Activated T-cell treated with anti-CD3 and anti-CD28 coated beads, Interleukin-2, amount 50 U/mL, for 4 hours (primary cell): ENCODE data around the gene SORCS2. TPM values are rescaled to one million over a fixed set of nuclear protein-coding genes. Genes with fewer than 3 reads are reported as not detected.

Source experiments
- ATAC-seq, 2 donors: fragments of 200-7000 bp; cut with Tn5 transposase; one replicate each; pipeline ENCODE4 v1.10.0; 2021
- DNase-seq: peaks from one replicate; pipeline ENCODE4 v3.0.0-alpha.2; 2020
- H3K27me3 Mint-ChIP-seq: one replicate; pipeline ENCODE4 v1.8.0; 2021; ENCODE audit warnings: low read depth, mixed read lengths
- H3K36me3 Mint-ChIP-seq: one replicate; pipeline ENCODE4 v1.8.0; 2022; ENCODE audit warnings: mixed read lengths; ENCODE audit not compliant: insufficient read depth
- H3K4me1 Mint-ChIP-seq: one replicate; pipeline ENCODE4 v1.8.0; 2021; ENCODE audit warnings: low read depth, mixed read lengths
- H3K4me3 Mint-ChIP-seq: one replicate; pipeline ENCODE4 v1.8.0; 2021; ENCODE audit warnings: mild to moderate bottlenecking, moderate library complexity, mixed read lengths
- H3K9me3 Mint-ChIP-seq: one replicate; pipeline ENCODE4 v1.8.0; 2021; ENCODE audit warnings: mixed read lengths
- total RNA-seq, 3 donors: library from RNA; stranded (reverse); gene quantifications; one replicate each; pipeline ENCODE4 v1.2.1, GENCODE V29; 2021

SORCS2 gene
- total RNA-seq, 3 donors from 2014 or later = 0.18 to 0.43 TPM; not detected in 1

- Mint-ChIP-seq H3K4me1 (no peaks in the 10 kb centered on the region), H3K9me3 (no peaks in the 10 kb centered on the region), H3K36me3 (no peaks in the 10 kb centered on the region), H3K4me3 (no peak overlapping the region), H3K27me3 (peaks cover 10% of the 10 kb centered on the region)
- no peak for DNase-seq
- no peak for ATAC-seq
Observed at GRCh38 chr4:7659429-7660175, 467.3 kb downstream of the SORCS2 start.

DNA sequence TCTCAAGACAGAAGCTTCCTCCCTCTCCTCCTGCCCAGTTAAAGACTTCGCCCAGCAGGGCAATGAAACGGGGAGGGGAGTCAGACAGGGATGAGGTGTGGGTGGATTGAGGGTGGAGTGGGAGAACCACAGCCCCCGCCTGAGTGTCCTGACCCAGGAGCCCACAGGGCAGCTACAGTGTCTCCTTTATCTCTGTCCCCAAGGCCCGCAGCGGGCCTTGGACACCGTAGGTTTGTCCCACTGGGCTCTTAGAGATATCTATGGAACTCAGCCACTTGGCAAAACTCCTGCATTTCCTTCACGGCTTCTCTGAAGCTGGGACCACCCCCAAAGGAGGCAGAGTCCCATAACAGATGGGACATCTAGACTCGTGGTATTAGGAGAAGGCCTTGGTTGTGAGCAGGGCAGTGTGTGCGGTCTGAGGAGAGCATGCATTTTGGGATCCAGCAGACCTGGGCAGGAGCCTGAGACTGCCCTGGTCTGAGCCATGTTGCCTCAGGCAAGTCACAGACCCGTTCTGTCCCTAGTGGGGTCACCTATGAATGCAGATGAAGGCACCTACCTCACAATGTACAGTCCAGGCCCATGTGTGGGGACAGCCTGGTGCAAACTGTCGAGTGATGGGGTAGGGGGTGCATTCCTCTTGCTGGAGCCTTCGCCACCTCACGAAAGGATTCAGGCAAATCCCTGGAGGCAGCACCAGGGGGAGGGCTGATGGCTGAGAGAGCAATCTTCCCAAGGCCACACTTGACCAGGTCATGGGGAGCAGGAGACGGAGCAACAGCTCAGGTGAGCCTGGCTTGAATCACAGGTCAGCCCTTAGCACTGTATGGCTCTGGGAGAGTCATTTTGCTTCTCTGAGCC, 468.1 kb downstream of the SORCS2 start:
- no peak overlapping the region for H3K4me3 Mint-ChIP-seq
- H3K9me3 Mint-ChIP-seq = no peaks in the 10 kb centered on the region

DNA sequence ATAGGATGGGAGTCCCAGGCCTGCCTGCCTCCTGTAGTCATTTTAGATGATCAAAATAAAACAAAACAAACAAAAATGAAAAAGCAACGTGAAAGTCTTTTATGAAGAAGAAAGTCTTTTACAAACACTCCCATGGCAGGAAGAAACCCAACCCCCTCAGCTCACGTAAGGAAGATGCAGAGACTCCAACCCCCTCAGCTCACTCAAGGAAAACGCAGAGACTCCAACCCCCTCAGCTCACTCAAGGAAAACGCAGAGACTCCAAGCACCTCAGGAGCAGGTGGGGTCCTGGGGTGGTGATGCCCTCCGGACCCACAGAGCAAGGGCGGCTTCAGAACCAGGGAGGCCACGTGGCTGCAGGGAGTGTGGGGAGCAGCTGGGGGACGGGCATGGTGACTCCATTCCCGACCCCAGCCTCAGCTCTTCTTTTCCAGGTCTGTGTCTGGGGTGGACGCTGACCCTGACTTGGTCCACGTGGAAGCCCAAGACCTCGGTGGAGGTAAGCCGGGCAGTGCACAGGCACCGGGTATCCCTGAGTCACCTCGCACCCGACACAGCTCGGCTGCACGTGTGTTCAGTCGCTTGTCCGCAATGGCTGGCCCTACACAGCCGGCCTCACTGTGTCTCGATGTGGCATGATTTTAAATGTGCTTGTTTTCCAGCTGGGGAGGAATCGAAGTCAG, 468.9 kb downstream of the SORCS2 start:
- Mint-ChIP-seq H3K27me3 (peaks cover 5% of the 10 kb centered on the region), H3K4me3 (no peak overlapping the region), H3K36me3 (no peaks in the 10 kb centered on the region), H3K4me1 (no peaks in the 10 kb centered on the region), H3K9me3 (no peaks in the 10 kb centered on the region)
- DNase-seq (no peak), ATAC-seq (no peak)

More for the DNA sequence above, 468.1 kb downstream of the SORCS2 start:
- ATAC-seq (no peak), DNase-seq (no peak)
- Mint-ChIP-seq H3K36me3 (no peaks in the 10 kb centered on the region), H3K4me1 (no peaks in the 10 kb centered on the region), H3K27me3 (peaks cover 4% of the 10 kb centered on the region)

DNA sequence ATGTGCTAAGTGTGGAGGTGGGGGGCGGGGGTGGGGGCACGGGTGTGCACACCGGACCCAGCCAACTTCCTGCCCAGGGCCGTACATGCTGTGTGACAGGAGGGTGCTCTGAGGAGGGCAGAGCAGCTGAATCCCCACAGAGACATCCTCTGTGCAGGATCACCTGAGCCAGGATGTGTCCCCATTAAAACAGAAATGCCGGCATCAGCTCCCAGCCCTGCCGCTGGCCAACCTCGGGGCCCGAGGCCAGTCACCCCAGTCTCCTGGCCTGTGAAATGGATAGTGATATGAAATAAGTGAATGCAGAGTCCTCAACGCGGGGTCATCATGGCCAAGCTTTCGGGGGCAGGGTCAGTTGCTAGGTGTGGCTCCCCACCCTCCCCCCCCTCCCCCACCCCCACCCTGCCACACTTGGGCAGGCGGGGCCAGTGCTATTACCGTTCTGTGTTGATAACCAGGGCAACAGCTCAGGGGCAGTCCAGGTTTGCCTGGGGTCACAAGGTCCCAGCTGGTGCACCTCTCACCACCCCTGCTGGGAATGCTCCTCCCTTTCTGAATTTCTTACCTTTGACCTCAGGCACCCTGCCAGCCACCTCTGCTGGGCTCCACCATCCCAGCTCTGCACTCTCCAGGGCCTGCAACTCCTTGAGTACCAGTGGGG, 469.6 kb downstream of the SORCS2 start:
- DNase-seq (no peak), ATAC-seq (no peak)
- peaks cover 5% of the 10 kb centered on the region for H3K27me3 Mint-ChIP-seq
- H3K4me1 Mint-ChIP-seq = no peaks in the 10 kb centered on the region
- no peak overlapping the region for H3K4me3 Mint-ChIP-seq
- H3K36me3 Mint-ChIP-seq = no peaks in the 10 kb centered on the region
- no peaks in the 10 kb centered on the region for H3K9me3 Mint-ChIP-seq

DNA sequence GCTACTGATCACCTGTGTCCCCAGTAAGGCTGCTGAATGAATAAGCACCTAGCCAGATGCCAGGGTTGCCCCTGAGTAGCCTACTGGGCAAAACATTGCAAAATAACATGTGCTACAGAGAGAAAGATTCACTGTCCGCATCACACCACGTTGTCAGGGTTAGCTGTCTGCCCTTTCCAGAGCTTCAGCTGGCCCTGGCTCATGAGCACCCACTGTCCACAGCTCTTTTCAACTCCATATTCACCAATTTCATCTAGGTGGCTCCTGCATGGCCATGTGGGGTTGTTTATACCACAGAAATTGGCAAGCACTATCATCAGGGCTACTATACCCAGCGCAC, 470.1 kb downstream of the SORCS2 start:
- ATAC-seq = no peak
- DNase-seq = no peak
- no peaks in the 10 kb centered on the region for H3K9me3 Mint-ChIP-seq
- no peaks in the 10 kb centered on the region for H3K36me3 Mint-ChIP-seq
- H3K27me3 Mint-ChIP-seq = peaks cover 5% of the 10 kb centered on the region
- H3K4me3 Mint-ChIP-seq = no peak overlapping the region
- H3K4me1 Mint-ChIP-seq = no peaks in the 10 kb centered on the region

DNA sequence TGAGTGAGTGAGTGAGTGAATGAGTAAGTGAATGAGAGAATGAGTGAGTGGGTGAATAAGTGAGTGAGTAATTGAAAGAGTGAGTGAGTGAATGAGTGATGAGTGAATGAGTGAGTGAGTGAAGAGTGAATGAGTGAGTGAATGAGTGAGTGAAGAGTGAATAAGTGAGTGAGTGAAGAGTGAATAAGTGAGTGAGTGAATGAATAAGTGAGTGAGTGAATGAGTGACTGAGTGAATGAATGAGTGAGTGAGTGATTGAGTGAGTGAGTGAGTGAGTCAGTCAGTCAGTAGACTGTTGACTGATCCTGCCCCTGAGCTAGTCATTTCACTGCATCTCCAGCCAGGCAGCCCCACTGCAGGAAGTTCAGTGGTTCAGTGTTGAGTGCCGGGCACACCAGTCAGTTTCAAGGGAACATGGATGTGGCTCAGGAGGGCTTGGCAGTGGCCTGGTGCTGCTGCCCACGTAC, 470.8 kb downstream of the SORCS2 start:
- peak in 1 of 2 donors; percentile 24 for ATAC-seq
- H3K9me3 Mint-ChIP-seq = no peaks in the 10 kb centered on the region
- H3K4me1 Mint-ChIP-seq = no peaks in the 10 kb centered on the region
- H3K27me3 Mint-ChIP-seq = peaks cover 5% of the 10 kb centered on the region
- no peaks in the 10 kb centered on the region for H3K36me3 Mint-ChIP-seq
- no peak overlapping the region for H3K4me3 Mint-ChIP-seq
- DNase-seq = no peak

DNA sequence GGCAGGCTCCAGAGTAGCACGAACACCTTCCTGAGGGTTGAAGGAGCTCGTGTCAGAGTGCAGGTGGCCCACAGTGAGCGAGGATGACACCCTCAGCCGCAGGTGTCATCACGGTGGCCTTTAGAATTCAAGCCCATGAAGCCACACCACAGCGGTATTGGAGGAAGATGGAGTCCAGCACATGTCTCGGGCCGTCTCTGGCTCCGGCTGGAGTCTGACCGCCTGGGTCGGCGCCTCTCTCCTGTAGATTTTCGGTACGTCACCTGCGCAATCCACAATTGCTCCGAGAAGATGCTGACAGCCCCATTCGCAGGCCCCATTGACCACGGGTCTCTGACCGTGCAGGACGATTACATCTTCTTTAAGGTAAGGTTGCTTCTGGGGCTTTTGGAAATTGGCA, 471.8 kb downstream of the SORCS2 start:
- no peaks in the 10 kb centered on the region for H3K9me3 Mint-ChIP-seq
- ATAC-seq (no peak), DNase-seq (no peak)
- H3K4me3 Mint-ChIP-seq = no peak overlapping the region
- no peaks in the 10 kb centered on the region for H3K36me3 Mint-ChIP-seq
- H3K4me1 Mint-ChIP-seq = no peaks in the 10 kb centered on the region
- H3K27me3 Mint-ChIP-seq = peaks cover 5% of the 10 kb centered on the region

- Mint-ChIP-seq H3K27me3 (peaks cover 5% of the 10 kb centered on the region), H3K36me3 (no peaks in the 10 kb centered on the region), H3K4me1 (no peaks in the 10 kb centered on the region), H3K4me3 (no peak overlapping the region), H3K9me3 (no peaks in the 10 kb centered on the region)
- ATAC-seq = no peak
- no peak for DNase-seq
Observed at GRCh38 chr4:7665321-7665720, 473.0 kb downstream of the SORCS2 start.

GRCh38 chr4:7666011-7666410, 473.7 kb downstream of the SORCS2 start:
- DNase-seq (no peak), ATAC-seq (no peak)
- Mint-ChIP-seq H3K27me3 (peaks cover 5% of the 10 kb centered on the region), H3K4me1 (no peaks in the 10 kb centered on the region), H3K9me3 (no peaks in the 10 kb centered on the region), H3K4me3 (no peak overlapping the region), H3K36me3 (no peaks in the 10 kb centered on the region)

GRCh38 chr4:7666744-7667143, 474.4 kb downstream of the SORCS2 start:
- no peak for DNase-seq
- Mint-ChIP-seq H3K4me1 (no peaks in the 10 kb centered on the region), H3K36me3 (no peaks in the 10 kb centered on the region), H3K9me3 (peaks cover 6% of the 10 kb centered on the region), H3K4me3 (no peak overlapping the region), H3K27me3 (peaks cover 5% of the 10 kb centered on the region)
- ATAC-seq = no peak

- no peak overlapping the region for H3K4me3 Mint-ChIP-seq
- H3K36me3 Mint-ChIP-seq = no peaks in the 10 kb centered on the region
- H3K27me3 Mint-ChIP-seq = peaks cover 5% of the 10 kb centered on the region
- H3K9me3 Mint-ChIP-seq = peaks cover 6% of the 10 kb centered on the region
- no peak for ATAC-seq
- no peak for DNase-seq
- H3K4me1 Mint-ChIP-seq = no peaks in the 10 kb centered on the region
Observed at GRCh38 chr4:7668271-7668670, 475.9 kb downstream of the SORCS2 start.

DNA sequence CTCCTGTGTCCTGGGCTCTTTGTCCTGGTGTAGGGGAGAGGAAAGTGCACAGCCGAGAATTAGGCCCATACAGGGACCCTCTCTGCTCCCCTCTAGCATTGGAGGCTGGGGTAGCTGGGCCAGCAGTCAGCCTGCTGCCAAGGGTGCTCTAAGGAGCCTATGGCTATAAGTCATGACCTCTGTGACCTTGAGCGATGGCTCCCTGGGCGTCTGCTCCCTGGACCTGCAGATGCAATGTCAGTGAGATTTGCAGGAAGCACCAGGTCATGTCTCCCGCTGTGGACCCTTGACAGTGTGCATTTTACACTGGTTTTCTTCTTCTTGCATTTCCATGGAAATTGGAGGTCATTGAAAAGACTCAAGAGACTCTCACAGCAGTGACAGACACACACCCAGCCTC, 476.5 kb downstream of the SORCS2 start:
- Mint-ChIP-seq H3K9me3 (peaks cover 6% of the 10 kb centered on the region), H3K4me3 (no peak overlapping the region), H3K36me3 (no peaks in the 10 kb centered on the region), H3K27me3 (peaks cover 5% of the 10 kb centered on the region), H3K4me1 (no peaks in the 10 kb centered on the region)
- DNase-seq (no peak), ATAC-seq (no peak)

DNA sequence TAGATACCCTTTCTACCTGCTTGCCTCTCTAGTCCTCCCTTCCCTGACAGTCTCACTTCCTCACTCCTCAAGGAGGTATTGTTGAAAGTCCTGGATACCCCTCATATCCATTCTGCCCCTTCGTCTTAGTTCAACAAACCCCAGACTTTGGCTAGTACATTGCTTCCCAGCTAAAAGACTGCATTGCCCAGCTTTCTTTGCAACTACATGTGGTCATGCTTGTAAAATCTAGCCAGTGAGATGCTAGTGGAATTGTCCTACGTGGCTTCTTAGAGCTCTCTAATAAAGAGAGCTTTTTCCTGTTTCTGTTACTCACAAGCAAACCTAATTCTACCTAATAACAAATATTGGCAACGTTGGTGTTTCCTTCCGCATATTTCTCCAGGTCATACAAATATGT, 480.3 kb downstream of the SORCS2 start:
- Mint-ChIP-seq H3K36me3 (no peaks in the 10 kb centered on the region), H3K4me1 (no peaks in the 10 kb centered on the region), H3K9me3 (peaks cover 6% of the 10 kb centered on the region), H3K27me3 (no peaks in the 10 kb centered on the region), H3K4me3 (no peak overlapping the region)
- DNase-seq (no peak), ATAC-seq (no peak)

DNA sequence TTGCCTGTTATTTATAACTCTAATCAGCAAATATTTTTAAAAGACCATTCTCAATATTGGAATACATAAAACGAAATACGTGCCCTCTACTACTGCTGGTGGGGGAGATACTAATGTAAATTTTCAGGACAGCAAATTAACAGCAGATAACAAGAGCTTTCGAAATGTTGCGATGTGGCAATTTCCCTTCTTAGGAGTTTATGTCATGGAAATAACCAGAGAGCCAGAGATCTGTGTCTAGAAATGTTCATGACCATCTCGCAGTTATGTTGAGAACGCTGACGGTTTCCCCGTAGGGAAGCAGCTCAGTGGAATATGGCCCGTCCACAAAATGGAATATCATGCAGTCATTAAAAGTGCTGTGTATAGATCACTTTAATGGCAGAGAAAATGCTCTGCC, 480.8 kb downstream of the SORCS2 start:
- Mint-ChIP-seq H3K4me1 (no peaks in the 10 kb centered on the region), H3K36me3 (no peaks in the 10 kb centered on the region), H3K4me3 (no peak overlapping the region), H3K9me3 (peaks cover 6% of the 10 kb centered on the region), H3K27me3 (peaks cover 3% of the 10 kb centered on the region)
- DNase-seq (no peak), ATAC-seq (no peak)
